Measurements from ENCODE around the gene RGS16.
A peak's percentile ranks its signal among the peaks of the same experiment; 100 is the strongest.
"Not testable (repeated sequence)": the region's sequence is repeated elsewhere in the genome, so short reads cannot be mapped to it uniquely, and the experiment has no call there.

RGS16 gene

GRCh38 chr1:182632441-182632857, 28.3 kb upstream of the RGS16 start:
- H2BK5ac ChIP-seq (ENCODE audit: low read length); H3K4me1 ChIP-seq (ENCODE audit: control insufficient read depth, low read depth, low read length); H3K18ac ChIP-seq (ENCODE audit: low read length); H3K79me2 ChIP-seq (ENCODE audit: control insufficient read depth, insufficient read depth, low read length); H3K56ac ChIP-seq (ENCODE audit: low read length); H4K8ac ChIP-seq (ENCODE audit: low read depth, low read length); H3K36me3 ChIP-seq (ENCODE audit: control insufficient read depth, insufficient read depth, low read length); H3K27me3 ChIP-seq (ENCODE audit: insufficient read depth, low read length, poor library complexity); H2AK5ac ChIP-seq (ENCODE audit: low read length); H2BK15ac ChIP-seq (replicated peaks; ENCODE audit: low read depth); DNase-seq; H3K9ac ChIP-seq (ENCODE audit: low read length); H3K4me3 ChIP-seq (ENCODE audit: low read length); H3K79me1 ChIP-seq (ENCODE audit: low read length); H3K27ac ChIP-seq (ENCODE audit: low read depth, low read length); H3K23ac ChIP-seq (ENCODE audit: low read length); H3K4me2 ChIP-seq (ENCODE audit: low read length); H4K5ac ChIP-seq (ENCODE audit: low read length); H2BK120ac ChIP-seq (ENCODE audit: low read depth, low read length); H3K4ac ChIP-seq (ENCODE audit: low read depth, low read length): not testable (repeated sequence)
- no CpG with 5 or more reads among the region's 12 CpGs for WGBS (ENCODE audit: extremely low coverage, insufficient coverage, low lambda C conversion rate)

- H4K5ac ChIP-seq (ENCODE audit: low read length): no peak overlapping the region
- WGBS (ENCODE audit: extremely low coverage, insufficient coverage, low lambda C conversion rate): no CpG with 5 or more reads among the region's 1 CpG
Observed at GRCh38 chr1:182631954-182632353, 27.8 kb upstream of the RGS16 start.

GRCh38 chr1:182631053-182631677, 27.0 kb upstream of the RGS16 start:
- Histone ChIP-seq H3K4me2 (ENCODE audit: low read length) (no peak overlapping the region), H2BK5ac (ENCODE audit: low read length) (no peak overlapping the region), H2BK120ac (ENCODE audit: low read depth, low read length) (no peak overlapping the region), H2BK15ac (replicated peaks; ENCODE audit: low read depth) (peak overlapping the region; percentile 87), H3K4ac (ENCODE audit: low read depth, low read length) (no peak overlapping the region), H3K79me1 (ENCODE audit: low read length) (no peaks in the 10 kb centered on the region), H3K56ac (ENCODE audit: low read length) (peak overlapping the region; percentile 10), H3K18ac (ENCODE audit: low read length) (no peak overlapping the region), H4K8ac (ENCODE audit: low read depth, low read length) (no peak overlapping the region), H3K27ac (ENCODE audit: low read depth, low read length) (no peak overlapping the region), H3K4me3 (ENCODE audit: low read length) (no peak overlapping the region), H3K79me2 (ENCODE audit: control insufficient read depth, insufficient read depth, low read length) (no peaks in the 10 kb centered on the region), H3K27me3 (ENCODE audit: insufficient read depth, low read length, poor library complexity) (no peaks in the 10 kb centered on the region), H4K5ac (ENCODE audit: low read length) (no peak overlapping the region), H3K9ac (ENCODE audit: low read length) (no peak overlapping the region), H3K4me1 (ENCODE audit: control insufficient read depth, low read depth, low read length) (peaks cover 5% of the 10 kb centered on the region), H3K23ac (ENCODE audit: low read length) (no peak overlapping the region), H3K36me3 (ENCODE audit: control insufficient read depth, insufficient read depth, low read length) (no peaks in the 10 kb centered on the region), H2AK5ac (ENCODE audit: low read length) (peak overlapping the region; percentile 57)
- DNase-seq: no peak

More at GRCh38 chr1:182631954-182632353, 27.8 kb upstream of the RGS16 start:
- no peak overlapping the region for H2AK5ac ChIP-seq (ENCODE audit: low read length)
- no peak overlapping the region for H2BK120ac ChIP-seq (ENCODE audit: low read depth, low read length)
- no peak overlapping the region for H3K56ac ChIP-seq (ENCODE audit: low read length)
- no peak overlapping the region for H2BK5ac ChIP-seq (ENCODE audit: low read length)
- no peak overlapping the region for H4K8ac ChIP-seq (ENCODE audit: low read depth, low read length)
- no peak overlapping the region for H3K9ac ChIP-seq (ENCODE audit: low read length)
- H3K23ac ChIP-seq (ENCODE audit: low read length): no peak overlapping the region
- no peak overlapping the region for H3K4ac ChIP-seq (ENCODE audit: low read depth, low read length)
- no peaks in the 10 kb centered on the region for H3K27me3 ChIP-seq (ENCODE audit: insufficient read depth, low read length, poor library complexity)
- H3K4me3 ChIP-seq (ENCODE audit: low read length): no peak overlapping the region
- H3K18ac ChIP-seq (ENCODE audit: low read length): no peak overlapping the region
- no peak overlapping the region for H2BK15ac ChIP-seq (replicated peaks; ENCODE audit: low read depth)
- no peak overlapping the region for H3K4me2 ChIP-seq (ENCODE audit: low read length)
- no peak for DNase-seq
- no peaks in the 10 kb centered on the region for H3K79me2 ChIP-seq (ENCODE audit: control insufficient read depth, insufficient read depth, low read length)
- H3K27ac ChIP-seq (ENCODE audit: low read depth, low read length): no peak overlapping the region
- H3K36me3 ChIP-seq (ENCODE audit: control insufficient read depth, insufficient read depth, low read length): no peaks in the 10 kb centered on the region
- H3K4me1 ChIP-seq (ENCODE audit: control insufficient read depth, low read depth, low read length): peaks cover 5% of the 10 kb centered on the region
- no peaks in the 10 kb centered on the region for H3K79me1 ChIP-seq (ENCODE audit: low read length)

GRCh38 chr1:182630586-182630985, 26.4 kb upstream of the RGS16 start:
- Histone ChIP-seq H3K27ac (ENCODE audit: low read depth, low read length) (no peak overlapping the region), H4K8ac (ENCODE audit: low read depth, low read length) (no peak overlapping the region), H3K4me3 (ENCODE audit: low read length) (no peak overlapping the region), H3K23ac (ENCODE audit: low read length) (no peak overlapping the region), H3K4ac (ENCODE audit: low read depth, low read length) (no peak overlapping the region), H3K9ac (ENCODE audit: low read length) (no peak overlapping the region), H2BK120ac (ENCODE audit: low read depth, low read length) (no peak overlapping the region), H2AK5ac (ENCODE audit: low read length) (no peak overlapping the region), H3K27me3 (ENCODE audit: insufficient read depth, low read length, poor library complexity) (no peaks in the 10 kb centered on the region), H2BK15ac (replicated peaks; ENCODE audit: low read depth) (no peak overlapping the region), H3K4me1 (ENCODE audit: control insufficient read depth, low read depth, low read length) (peaks cover 5% of the 10 kb centered on the region), H3K79me2 (ENCODE audit: control insufficient read depth, insufficient read depth, low read length) (no peaks in the 10 kb centered on the region), H3K36me3 (ENCODE audit: control insufficient read depth, insufficient read depth, low read length) (no peaks in the 10 kb centered on the region), H4K5ac (ENCODE audit: low read length) (no peak overlapping the region), H2BK5ac (ENCODE audit: low read length) (no peak overlapping the region), H3K79me1 (ENCODE audit: low read length) (no peaks in the 10 kb centered on the region), H3K56ac (ENCODE audit: low read length) (no peak overlapping the region), H3K4me2 (ENCODE audit: low read length) (no peak overlapping the region), H3K18ac (ENCODE audit: low read length) (no peak overlapping the region)
- WGBS (ENCODE audit: extremely low coverage, insufficient coverage, low lambda C conversion rate): no CpG with 5 or more reads among the region's 1 CpG
- DNase-seq: peak; percentile 55

- Histone ChIP-seq H3K27ac (ENCODE audit: low read depth, low read length) (no peak overlapping the region), H3K27me3 (ENCODE audit: insufficient read depth, low read length, poor library complexity) (no peaks in the 10 kb centered on the region), H3K36me3 (ENCODE audit: control insufficient read depth, insufficient read depth, low read length) (no peaks in the 10 kb centered on the region), H4K8ac (ENCODE audit: low read depth, low read length) (no peak overlapping the region), H4K5ac (ENCODE audit: low read length) (no peak overlapping the region), H2BK120ac (ENCODE audit: low read depth, low read length) (no peak overlapping the region), H2BK5ac (ENCODE audit: low read length) (no peak overlapping the region), H3K56ac (ENCODE audit: low read length) (peak overlapping the region; percentile 28), H3K9ac (ENCODE audit: low read length) (no peak overlapping the region), H2AK5ac (ENCODE audit: low read length) (no peak overlapping the region), H3K4me2 (ENCODE audit: low read length) (no peak overlapping the region), H3K4me1 (ENCODE audit: control insufficient read depth, low read depth, low read length) (peaks cover 5% of the 10 kb centered on the region), H3K4ac (ENCODE audit: low read depth, low read length) (peak overlapping the region; percentile 50), H3K79me2 (ENCODE audit: control insufficient read depth, insufficient read depth, low read length) (no peaks in the 10 kb centered on the region), H2BK15ac (replicated peaks; ENCODE audit: low read depth) (no peak overlapping the region), H3K4me3 (ENCODE audit: low read length) (no peak overlapping the region), H3K18ac (ENCODE audit: low read length) (peak overlapping the region; percentile 54), H3K79me1 (ENCODE audit: low read length) (no peaks in the 10 kb centered on the region), H3K23ac (ENCODE audit: low read length) (no peak overlapping the region)
- DNase-seq: no peak
- WGBS (ENCODE audit: extremely low coverage, insufficient coverage, low lambda C conversion rate): no CpG with 5 or more reads among the region's 3 CpGs
Observed at GRCh38 chr1:182629499-182630096, 25.4 kb upstream of the RGS16 start.

GRCh38 chr1:182629080-182629479, 24.9 kb upstream of the RGS16 start:
- Histone ChIP-seq H3K79me2 (ENCODE audit: control insufficient read depth, insufficient read depth, low read length) (no peaks in the 10 kb centered on the region), H3K27ac (ENCODE audit: low read depth, low read length) (no peak overlapping the region), H2BK120ac (ENCODE audit: low read depth, low read length) (no peak overlapping the region)

More at GRCh38 chr1:182629080-182629479, 24.9 kb upstream of the RGS16 start:
- no peak overlapping the region for H2BK5ac ChIP-seq (ENCODE audit: low read length)
- no peaks in the 10 kb centered on the region for H3K27me3 ChIP-seq (ENCODE audit: insufficient read depth, low read length, poor library complexity)
- no peak overlapping the region for H3K9ac ChIP-seq (ENCODE audit: low read length)
- H3K4me1 ChIP-seq (ENCODE audit: control insufficient read depth, low read depth, low read length): peaks cover 5% of the 10 kb centered on the region
- H3K56ac ChIP-seq (ENCODE audit: low read length): peak overlapping the region; percentile 28
- DNase-seq: no peak
- H3K23ac ChIP-seq (ENCODE audit: low read length): no peak overlapping the region
- no peak overlapping the region for H4K8ac ChIP-seq (ENCODE audit: low read depth, low read length)
- no CpG with 5 or more reads among the region's 2 CpGs for WGBS (ENCODE audit: extremely low coverage, insufficient coverage, low lambda C conversion rate)
- H2AK5ac ChIP-seq (ENCODE audit: low read length): no peak overlapping the region
- no peak overlapping the region for H4K5ac ChIP-seq (ENCODE audit: low read length)
- no peaks in the 10 kb centered on the region for H3K79me1 ChIP-seq (ENCODE audit: low read length)
- H3K4ac ChIP-seq (ENCODE audit: low read depth, low read length): peak overlapping the region; percentile 50
- H3K36me3 ChIP-seq (ENCODE audit: control insufficient read depth, insufficient read depth, low read length): no peaks in the 10 kb centered on the region
- H3K4me2 ChIP-seq (ENCODE audit: low read length): no peak overlapping the region
- H2BK15ac ChIP-seq (replicated peaks; ENCODE audit: low read depth): no peak overlapping the region
- H3K18ac ChIP-seq (ENCODE audit: low read length): no peak overlapping the region
- H3K4me3 ChIP-seq (ENCODE audit: low read length): no peak overlapping the region
